Lung microvascular endothelial cell (primary cell): Measurements from ENCODE around the gene PKNOX2. TPM values are rescaled to one million over a fixed set of nuclear protein-coding genes. Genes with fewer than 3 reads are reported as not detected.

Experiments
- DNase-seq, 2 donors: peaks; one replicate each; pipeline versions ENCODE4 v3.0.0 to v3.0.0-alpha.2; 2010; ENCODE audit warnings: low read depth in 2 of 2
- total RNA-seq: library from RNA; depleted of rRNA; stranded (reverse); fragments of >200 nt; gene quantifications from 2 replicates; pipeline ENCODE4 v1.2.1, GENCODE V29; 2014

PKNOX2 gene
- total RNA-seq, 1 donor from 2014 or later, result not detected

DNA sequence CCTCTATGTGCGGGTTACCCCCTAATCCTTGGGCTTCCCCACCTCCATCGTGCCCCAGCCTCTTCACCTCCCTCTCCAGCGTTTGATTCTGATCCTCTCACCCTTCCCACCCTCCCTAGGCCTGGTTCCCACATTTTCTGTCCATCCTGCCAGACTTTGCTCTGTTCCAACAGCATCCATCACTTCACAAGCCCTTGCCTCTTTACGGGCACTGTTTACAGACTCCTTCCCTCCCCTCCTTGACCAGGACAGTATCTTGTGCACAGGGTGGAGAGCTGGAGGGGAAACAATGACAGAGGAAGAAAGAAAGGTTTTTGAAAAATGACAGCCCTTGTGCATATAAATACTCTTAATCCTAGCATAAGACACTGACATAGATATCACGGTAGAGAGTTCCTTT lies 301.1 kb downstream of the PKNOX2 start:
- DNase-seq, result no peak

DNA sequence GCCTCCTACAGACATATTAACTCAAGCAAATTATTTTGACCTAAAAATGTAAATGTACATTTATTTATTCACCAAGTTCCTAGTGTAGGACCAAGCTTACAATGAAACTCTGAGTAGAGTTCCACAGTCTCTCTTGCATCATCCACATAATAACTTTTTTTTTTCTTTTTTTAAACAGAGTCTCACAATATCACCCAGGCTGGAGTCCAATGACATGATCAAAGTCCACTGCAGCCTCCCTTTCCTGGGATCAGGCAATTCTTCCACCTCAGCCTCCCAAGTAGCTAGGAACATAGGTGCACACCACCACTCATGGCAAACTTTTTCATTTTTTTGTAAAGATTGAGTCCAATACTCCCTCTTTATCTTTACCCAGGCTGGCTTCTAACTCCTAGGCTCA lies 303.5 kb downstream of the PKNOX2 start:
- DNase-seq, result no peak

DNA sequence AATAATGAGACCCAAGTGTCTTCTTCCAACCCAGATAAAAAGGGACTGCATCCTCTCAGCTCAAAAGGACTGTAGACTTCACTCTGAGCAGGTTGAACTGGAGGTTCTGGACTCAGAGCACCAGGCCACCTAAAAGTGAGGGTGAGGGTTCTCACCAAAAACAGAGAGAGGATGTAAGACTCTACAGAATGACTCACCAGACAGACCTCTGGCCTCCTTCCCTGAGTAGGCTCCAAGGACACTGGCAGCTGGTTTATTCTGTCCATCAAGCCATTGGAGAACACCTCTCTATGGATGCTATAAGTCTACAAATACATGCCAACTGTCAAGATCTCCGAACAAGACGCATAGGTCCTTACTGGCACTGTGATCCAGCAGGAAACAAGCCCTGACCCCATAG lies 304.3 kb downstream of the PKNOX2 start:
- DNase-seq, result no peak

DNA sequence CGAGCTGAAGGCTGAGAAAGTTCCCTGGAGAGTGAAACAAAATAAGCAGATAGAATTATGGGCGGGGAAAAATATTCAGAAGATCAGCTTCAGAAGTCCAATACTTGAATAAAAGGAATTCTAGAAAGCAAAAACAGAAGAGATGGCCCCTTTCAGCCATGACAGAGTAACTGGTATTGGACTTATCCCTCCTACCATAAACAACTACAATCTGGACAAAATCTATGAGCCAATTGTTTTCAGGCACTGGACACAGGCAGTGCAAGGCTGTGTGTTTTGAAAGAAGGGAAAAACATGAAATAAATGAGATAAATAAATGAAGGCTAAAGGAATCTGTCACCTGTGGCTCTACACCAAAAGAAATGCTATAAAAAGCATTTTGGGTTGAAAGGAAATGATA lies 305.8 kb downstream of the PKNOX2 start:
- no peak for DNase-seq

DNA sequence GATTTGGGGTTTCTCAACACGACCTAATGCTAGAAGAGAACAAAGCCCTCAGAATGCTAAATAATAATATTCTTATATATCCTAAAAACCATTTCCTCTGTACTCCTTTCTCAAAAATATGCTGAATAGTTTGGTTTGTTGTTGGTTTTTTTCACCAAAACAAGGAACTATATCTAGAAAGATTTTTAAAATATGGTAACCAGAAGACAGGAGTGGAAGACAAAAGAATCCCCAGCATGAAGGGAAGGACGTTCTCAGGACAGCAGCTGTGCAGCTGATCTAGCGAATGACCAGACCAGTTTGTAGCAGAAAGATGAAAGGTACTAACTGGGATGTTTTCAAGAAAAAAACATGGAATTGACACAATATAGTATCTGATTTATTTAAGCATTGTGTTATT lies 312.2 kb downstream of the PKNOX2 start:
- DNase-seq, result no peak

DNA sequence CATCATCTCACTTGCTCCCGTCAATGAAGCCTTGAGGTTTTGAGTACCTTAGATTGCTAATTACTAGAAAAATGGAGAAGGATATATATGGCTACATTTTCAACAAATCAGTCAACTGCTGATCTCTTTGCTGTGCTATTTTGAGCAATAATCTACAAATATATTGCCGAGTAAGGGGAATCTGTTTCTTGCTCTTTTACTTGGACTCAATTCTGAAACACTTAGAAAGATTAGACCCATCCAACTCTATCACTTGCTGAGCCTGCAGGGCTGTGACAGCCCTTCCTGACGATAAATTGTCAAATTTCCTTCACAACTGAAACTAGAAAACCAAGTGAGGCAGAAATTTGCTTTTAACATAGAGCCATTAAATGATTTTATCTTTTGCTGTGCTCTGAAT lies 314.6 kb downstream of the PKNOX2 start:
- no peak for DNase-seq

DNA sequence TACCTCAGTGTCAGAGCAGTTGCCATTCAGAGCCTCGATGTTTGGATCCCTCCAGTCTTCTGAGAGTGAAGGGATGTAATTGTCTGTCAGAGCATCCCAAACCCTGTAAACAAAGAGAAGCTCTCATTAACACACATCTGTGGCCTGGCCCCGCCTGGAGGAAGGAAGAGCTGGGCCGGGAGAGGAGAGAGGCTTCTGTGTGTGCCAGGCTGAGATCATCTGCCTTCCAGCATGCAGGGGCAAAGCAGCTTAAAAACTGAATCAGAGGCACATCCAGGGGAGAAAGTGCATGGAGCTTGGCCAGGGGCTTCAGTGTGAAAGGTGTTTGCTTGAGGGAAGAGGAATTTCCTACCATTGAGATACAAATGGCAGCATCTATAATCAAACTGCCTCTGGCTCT lies 317.0 kb downstream of the PKNOX2 start:
- DNase-seq, result no peak

Other genes starting within 250 kb of the PKNOX2 start
- under 0.01 and 0.20 TPM in 2 replicates for gene HEPN1, start 245.5 kb upstream of the PKNOX2 start, total RNA-seq
- under 0.01 TPM in 2 replicates for gene HEPACAM, start 228.7 kb upstream of the PKNOX2 start, total RNA-seq
- 1.5 and 1.6 TPM in 2 replicates for gene CCDC15, start 210.5 kb upstream of the PKNOX2 start, total RNA-seq
- gene SLC37A2, start 101.4 kb upstream of the PKNOX2 start, total RNA-seq, result 0.20 and 0.87 TPM in 2 replicates
- 14.4 and 17.9 TPM in 2 replicates for gene TMEM218, start 53.1 kb upstream of the PKNOX2 start, total RNA-seq